HG03520 (cell line): ENCODE results near the gene SLMAP.

Experiments used
- ATAC-seq: cut with Tn5 transposase; IDR thresholded peaks from one replicate; pipeline ENCODE4 v1.9.1; 2021; ENCODE audit warnings: mild to moderate bottlenecking, moderate library complexity; ENCODE audit not compliant: unreplicated experiment

Gene SLMAP

GRCh38 chr3:57933602-57934001 lies 177.5 kb downstream of the SLMAP start:
- ATAC-seq = no peak

- ATAC-seq = no peak
Observed at GRCh38 chr3:57934373-57934772, 178.3 kb downstream of the SLMAP start.

GRCh38 chr3:57935539-57935938 lies 179.4 kb downstream of the SLMAP start:
- ATAC-seq = no peak

- ATAC-seq = no peak
Observed at GRCh38 chr3:57937092-57937491, 181.0 kb downstream of the SLMAP start.

- no peak for ATAC-seq
Observed at GRCh38 chr3:57939775-57940174, 183.7 kb downstream of the SLMAP start.

GRCh38 chr3:57942388-57942787 lies 186.3 kb downstream of the SLMAP start:
- ATAC-seq = no peak

- no peak for ATAC-seq
Observed at GRCh38 chr3:57942872-57943283, 186.8 kb downstream of the SLMAP start.

- no peak for ATAC-seq
Observed at GRCh38 chr3:57943525-57944495, 187.7 kb downstream of the SLMAP start.

- ATAC-seq = no peak
Observed at GRCh38 chr3:57946970-57947381, 190.9 kb downstream of the SLMAP start.

- no peak for ATAC-seq
Observed at GRCh38 chr3:57948080-57948671, 192.1 kb downstream of the SLMAP start.

- ATAC-seq = no peak
Observed at GRCh38 chr3:57948781-57949242, 192.7 kb downstream of the SLMAP start.

- no peak for ATAC-seq
Observed at GRCh38 chr3:57949344-57949743, 193.2 kb downstream of the SLMAP start.

GRCh38 chr3:57949785-57950615 lies 193.9 kb downstream of the SLMAP start:
- ATAC-seq = no peak

- ATAC-seq = no peak
Observed at GRCh38 chr3:57951066-57951882, 195.2 kb downstream of the SLMAP start.

GRCh38 chr3:57952208-57952631 lies 196.1 kb downstream of the SLMAP start:
- ATAC-seq = no peak

GRCh38 chr3:57952651-57953050 lies 196.5 kb downstream of the SLMAP start:
- ATAC-seq = no peak

- no peak for ATAC-seq
Observed at GRCh38 chr3:57953576-57953975, 197.5 kb downstream of the SLMAP start.

GRCh38 chr3:57956119-57956832 lies 200.2 kb downstream of the SLMAP start:
- ATAC-seq = no peak

- no peak for ATAC-seq
Observed at GRCh38 chr3:57956833-57957174, 200.7 kb downstream of the SLMAP start.

- no peak for ATAC-seq
Observed at GRCh38 chr3:57957824-57958223, 201.7 kb downstream of the SLMAP start.
